B cell (primary cell): ENCODE measurements around the gene DRD3.

Source experiments
- EZH2 ChIP-seq: IDR thresholded peaks from 2 replicates; pipeline ENCODE4 v1.6.1; 2012; ENCODE audit warnings: borderline replicate concordance, low read depth, mild to moderate bottlenecking, moderate library complexity, low read length; ENCODE audit not compliant: insufficient read depth, poor library complexity, severe bottlenecking
- TF ChIP-seq, protein P1 (sequence below): fragments of 200-600 bp; IDR thresholded peaks from one replicate; pipeline ENCODE4 v1.8.0; 2022; ENCODE audit warnings: antibody characterized with exemption, mild to moderate bottlenecking

DNA sequence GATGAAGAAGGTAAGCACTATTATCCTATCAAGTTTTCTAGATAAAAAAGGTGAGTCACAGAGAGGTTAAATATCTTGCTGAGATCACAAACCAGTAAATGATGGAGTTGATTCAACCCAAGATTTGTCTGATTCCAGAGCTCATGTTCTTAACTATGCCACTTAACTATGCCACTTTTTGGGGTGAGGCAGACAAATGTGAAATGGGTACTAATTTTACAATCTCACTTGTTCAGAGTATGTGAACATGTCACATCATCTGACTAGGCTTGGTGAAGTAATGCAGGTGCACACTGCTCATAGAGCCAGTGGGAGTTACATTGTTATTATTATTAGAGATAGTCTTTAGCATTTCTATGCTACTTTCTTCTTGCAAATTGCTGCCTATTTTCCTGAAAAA is 2.0 kb downstream of the DRD3 start:
- TF ChIP-seq, protein P1, sequence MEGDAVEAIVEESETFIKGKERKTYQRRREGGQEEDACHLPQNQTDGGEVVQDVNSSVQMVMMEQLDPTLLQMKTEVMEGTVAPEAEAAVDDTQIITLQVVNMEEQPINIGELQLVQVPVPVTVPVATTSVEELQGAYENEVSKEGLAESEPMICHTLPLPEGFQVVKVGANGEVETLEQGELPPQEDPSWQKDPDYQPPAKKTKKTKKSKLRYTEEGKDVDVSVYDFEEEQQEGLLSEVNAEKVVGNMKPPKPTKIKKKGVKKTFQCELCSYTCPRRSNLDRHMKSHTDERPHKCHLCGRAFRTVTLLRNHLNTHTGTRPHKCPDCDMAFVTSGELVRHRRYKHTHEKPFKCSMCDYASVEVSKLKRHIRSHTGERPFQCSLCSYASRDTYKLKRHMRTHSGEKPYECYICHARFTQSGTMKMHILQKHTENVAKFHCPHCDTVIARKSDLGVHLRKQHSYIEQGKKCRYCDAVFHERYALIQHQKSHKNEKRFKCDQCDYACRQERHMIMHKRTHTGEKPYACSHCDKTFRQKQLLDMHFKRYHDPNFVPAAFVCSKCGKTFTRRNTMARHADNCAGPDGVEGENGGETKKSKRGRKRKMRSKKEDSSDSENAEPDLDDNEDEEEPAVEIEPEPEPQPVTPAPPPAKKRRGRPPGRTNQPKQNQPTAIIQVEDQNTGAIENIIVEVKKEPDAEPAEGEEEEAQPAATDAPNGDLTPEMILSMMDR, result no peak
- no peak for TF ChIP-seq EZH2
